Right forelimb (tissue), 1 donor: ENCODE data around the gene OBSL1.

Source experiments
- DNase-seq: peaks from one replicate; pipeline ENCODE4 v3.0.0-alpha.2; 2018

OBSL1 gene

GRCh38 chr2:219571311-219572236 lies at the start of gene OBSL1:
Gene OBSL1 (minus strand): TSS chr2:219571539. CDS start chr2:219571232, 307 bp downstream.
- peak; percentile 92 for DNase-seq

- no peak for DNase-seq
Observed at GRCh38 chr2:219620546-219620945, 49.2 kb upstream of the OBSL1 start.

GRCh38 chr2:219619235-219619634 lies 47.9 kb upstream of the OBSL1 start:
- no peak for DNase-seq

GRCh38 chr2:219618733-219619122 lies 47.4 kb upstream of the OBSL1 start:
- no peak for DNase-seq

GRCh38 chr2:219616550-219616949 lies 45.2 kb upstream of the OBSL1 start:
- no peak for DNase-seq

- DNase-seq = no peak
Observed at GRCh38 chr2:219615894-219616293, 44.6 kb upstream of the OBSL1 start.

- no peak for DNase-seq
Observed at GRCh38 chr2:219615036-219615435, 43.7 kb upstream of the OBSL1 start.

GRCh38 chr2:219614076-219614860 lies 42.9 kb upstream of the OBSL1 start:
- no peak for DNase-seq

GRCh38 chr2:219613461-219614070 lies 42.2 kb upstream of the OBSL1 start:
- no peak for DNase-seq

GRCh38 chr2:219612577-219613286 lies 41.4 kb upstream of the OBSL1 start:
- DNase-seq = no peak

GRCh38 chr2:219611866-219612576 lies 40.7 kb upstream of the OBSL1 start:
- no peak for DNase-seq

- DNase-seq = no peak
Observed at GRCh38 chr2:219611306-219611705, 40.0 kb upstream of the OBSL1 start.

- DNase-seq = no peak
Observed at GRCh38 chr2:219609149-219609750, 37.9 kb upstream of the OBSL1 start.

GRCh38 chr2:219608399-219608964 lies 37.1 kb upstream of the OBSL1 start:
- no peak for DNase-seq

GRCh38 chr2:219607931-219608330 lies 36.6 kb upstream of the OBSL1 start:
- no peak for DNase-seq

GRCh38 chr2:219605607-219605954 lies 34.2 kb upstream of the OBSL1 start:
- DNase-seq = no peak

- DNase-seq = no peak
Observed at GRCh38 chr2:219603771-219604170, 32.4 kb upstream of the OBSL1 start.

- no peak for DNase-seq
Observed at GRCh38 chr2:219598308-219599078, 27.2 kb upstream of the OBSL1 start.

- DNase-seq = peak; percentile 98
Observed at GRCh38 chr2:219597552-219598307, 26.4 kb upstream of the OBSL1 start, which contains the start of gene STK11IP. Gene STK11IP (plus strand): TSS chr2:219597857. CDS start chr2:219598120, 263 bp downstream.
